ENCODE results near the gene CXCL5.

CXCL5 gene

DNA sequence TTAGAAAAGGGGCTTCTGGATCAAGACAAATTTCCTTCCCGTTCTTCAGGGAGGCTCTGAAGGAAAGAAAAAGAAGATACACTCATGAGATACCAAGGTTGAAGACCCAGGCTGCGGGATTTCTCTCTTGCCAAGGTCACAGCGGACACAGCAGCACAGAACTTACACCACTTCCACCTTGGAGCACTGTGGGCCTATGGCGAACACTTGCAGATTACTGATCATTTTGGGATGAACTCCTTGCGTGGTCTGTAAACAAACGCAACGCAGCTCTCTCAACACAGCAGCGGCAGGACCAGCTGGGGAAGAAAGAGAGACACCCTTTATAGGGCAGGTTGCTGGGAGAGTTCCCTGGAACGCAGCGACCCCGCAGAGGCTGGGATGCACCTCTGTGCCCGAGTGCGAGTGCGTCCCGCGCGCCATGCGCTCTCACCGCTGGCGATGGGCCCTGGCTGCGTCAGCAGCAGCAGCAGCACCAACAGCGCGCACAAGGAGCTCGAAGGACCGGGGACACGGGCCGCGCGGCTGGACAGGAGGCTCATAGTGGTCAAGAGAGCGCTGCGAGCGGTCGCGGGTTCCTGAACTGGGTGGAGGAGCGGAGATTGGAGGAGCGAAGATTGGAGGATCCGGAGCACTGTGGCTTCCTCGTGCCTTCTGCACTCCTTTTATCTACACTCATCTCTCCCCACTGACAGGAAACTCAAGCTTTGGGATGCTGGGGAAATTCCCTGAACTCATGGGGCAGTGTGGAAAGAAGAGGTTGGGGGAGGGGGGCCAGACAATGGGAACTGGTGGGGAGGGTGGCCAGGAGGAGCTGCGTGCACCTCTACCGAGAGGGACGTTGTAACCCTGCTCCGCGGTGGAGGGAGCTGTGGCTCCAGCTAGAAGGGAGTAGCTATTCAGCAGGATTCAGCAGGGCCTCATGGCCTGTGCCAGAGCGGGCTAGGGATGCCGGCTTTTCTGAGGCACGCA, at the start of gene CXCL5:
CXCL5 (minus strand) TSS at position 638 of the 972 bp plus-strand sequence; CDS start at position 542, 96 bp downstream.
- DNase-seq = no peak

DNA sequence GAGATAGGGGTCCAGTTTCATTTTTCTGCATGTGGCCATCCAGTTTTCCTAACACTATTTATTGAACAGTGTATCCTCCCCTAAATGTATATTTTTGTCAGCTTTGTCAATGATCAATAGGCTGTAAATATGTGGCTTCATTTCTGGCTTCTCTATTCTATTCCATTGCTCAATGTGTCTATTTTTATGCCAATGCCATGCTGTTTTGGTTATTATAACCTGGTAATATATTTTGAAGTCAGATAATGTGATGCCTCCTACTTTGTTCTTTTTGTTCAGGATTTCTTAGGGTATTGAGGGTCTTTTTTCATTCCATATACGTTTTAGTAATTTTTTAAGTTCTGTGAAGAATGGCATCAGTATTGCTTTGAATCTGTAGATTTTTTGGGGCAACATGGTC, 48.7 kb upstream of the CXCL5 start:
- DNase-seq = no peak

DNA sequence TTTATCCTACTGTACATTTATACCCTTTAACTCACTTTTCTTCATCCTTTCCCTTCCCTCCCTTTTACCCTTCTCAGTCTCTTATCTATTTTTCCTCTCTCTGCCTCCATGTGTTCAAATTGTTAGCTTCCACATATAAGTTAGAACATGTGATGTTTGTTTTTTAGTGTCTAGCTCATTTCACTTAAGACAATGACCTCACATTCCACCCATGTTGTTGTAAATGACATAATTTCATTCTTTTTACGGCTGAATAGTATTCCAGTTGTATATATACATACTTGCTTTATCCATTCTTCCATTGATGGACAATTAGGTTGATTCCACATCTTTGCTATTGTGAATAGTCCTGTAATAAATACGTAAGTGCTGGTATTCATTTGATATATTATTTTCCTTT, 47.3 kb upstream of the CXCL5 start:
- no peak for DNase-seq

DNA sequence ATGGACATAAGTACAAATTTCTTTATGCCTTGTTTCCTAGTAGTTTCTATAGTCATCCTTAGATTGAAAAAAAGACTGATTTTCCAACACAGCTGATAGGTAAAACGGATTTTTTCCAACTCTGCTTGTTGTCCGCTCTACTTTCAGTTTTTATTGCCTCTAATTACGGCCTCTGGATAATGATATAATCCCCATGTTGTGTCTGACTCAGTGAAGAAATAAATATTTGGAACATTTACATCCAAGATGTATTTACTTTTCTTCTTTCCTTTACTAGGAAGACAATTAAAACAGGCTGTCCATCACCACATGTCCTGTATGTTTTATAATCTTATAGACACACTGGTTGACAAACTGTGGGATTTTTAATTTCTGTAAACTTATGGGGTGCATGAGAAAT, 46.8 kb upstream of the CXCL5 start:
- no peak for DNase-seq

DNA sequence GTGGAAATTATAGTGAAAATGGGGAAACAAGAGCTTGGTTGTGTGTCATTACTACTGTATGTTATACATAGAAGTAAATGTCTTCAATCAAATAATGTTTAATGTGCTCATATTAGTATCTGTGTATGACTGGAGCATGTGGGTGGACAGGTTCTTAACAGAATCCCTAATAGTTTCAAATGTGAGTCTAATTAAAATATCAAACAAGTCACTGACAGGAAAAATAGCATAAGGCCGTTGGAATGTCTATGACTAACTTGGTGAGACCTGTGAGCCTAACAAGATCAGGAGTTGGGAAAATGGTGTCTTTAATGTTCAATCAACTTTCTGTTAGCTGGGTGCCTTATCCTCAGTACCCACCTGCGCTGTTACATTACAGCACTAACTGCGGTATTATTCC, 46.2 kb upstream of the CXCL5 start:
- no peak for DNase-seq

DNA sequence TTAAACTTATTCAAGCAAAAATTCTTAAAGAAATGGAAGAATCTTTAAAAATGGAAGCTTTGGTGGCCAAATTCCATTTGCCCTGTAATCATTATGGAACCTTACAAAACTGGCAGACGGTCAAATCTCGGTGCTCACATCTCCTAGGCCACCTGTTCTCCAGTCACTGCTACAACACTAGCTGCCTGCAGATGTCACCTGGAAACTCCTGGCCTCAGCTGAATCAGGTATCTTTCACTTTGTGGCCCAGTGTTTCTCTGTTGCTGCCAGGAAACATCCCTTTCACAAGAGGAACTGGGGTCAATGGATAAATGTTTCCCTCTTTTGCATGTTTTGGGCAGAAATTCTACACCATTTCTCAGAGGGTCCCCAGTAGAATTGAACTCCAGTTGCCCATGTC, 44.2 kb upstream of the CXCL5 start:
- no peak for DNase-seq

DNA sequence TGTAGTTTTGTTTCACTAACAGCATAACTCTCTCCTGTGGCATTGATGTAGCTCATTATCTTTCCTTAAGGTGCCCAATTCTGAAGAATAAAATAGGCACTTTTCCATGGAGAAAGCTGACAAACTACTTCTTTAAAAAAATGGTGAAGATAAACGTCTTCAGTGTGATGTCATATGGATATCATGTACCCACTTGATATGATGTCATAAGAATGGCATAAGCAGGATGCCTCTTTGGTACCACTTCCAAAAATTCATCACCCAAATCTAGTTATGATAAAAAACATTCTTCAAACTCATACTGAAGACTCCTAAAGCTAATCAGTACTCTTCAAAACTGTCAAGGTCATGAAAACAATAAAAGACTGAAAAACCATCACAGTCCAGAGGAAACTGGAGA, 42.9 kb upstream of the CXCL5 start:
- DNase-seq = no peak

DNA sequence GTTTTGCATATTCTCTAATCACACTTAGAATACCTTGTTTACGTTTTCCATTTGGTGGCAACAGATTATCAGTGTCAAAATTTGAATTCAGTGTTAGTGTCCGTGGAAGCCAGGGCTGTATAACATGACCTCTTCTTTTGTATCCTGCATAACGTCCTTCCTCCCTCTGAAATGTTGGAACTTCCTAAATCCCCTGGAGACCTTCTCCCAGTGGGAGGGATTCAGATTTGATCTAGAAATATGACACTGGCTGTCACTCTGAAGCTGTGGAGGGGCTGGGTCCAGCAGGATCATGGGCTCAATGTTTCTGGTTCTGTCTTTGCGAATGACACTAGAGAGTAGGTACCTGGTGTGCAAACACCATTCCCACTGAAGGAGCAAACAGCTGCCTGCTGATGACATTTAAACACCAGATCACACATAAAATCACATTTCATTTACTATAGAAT, 40.9 kb upstream of the CXCL5 start:
- DNase-seq = no peak

DNA sequence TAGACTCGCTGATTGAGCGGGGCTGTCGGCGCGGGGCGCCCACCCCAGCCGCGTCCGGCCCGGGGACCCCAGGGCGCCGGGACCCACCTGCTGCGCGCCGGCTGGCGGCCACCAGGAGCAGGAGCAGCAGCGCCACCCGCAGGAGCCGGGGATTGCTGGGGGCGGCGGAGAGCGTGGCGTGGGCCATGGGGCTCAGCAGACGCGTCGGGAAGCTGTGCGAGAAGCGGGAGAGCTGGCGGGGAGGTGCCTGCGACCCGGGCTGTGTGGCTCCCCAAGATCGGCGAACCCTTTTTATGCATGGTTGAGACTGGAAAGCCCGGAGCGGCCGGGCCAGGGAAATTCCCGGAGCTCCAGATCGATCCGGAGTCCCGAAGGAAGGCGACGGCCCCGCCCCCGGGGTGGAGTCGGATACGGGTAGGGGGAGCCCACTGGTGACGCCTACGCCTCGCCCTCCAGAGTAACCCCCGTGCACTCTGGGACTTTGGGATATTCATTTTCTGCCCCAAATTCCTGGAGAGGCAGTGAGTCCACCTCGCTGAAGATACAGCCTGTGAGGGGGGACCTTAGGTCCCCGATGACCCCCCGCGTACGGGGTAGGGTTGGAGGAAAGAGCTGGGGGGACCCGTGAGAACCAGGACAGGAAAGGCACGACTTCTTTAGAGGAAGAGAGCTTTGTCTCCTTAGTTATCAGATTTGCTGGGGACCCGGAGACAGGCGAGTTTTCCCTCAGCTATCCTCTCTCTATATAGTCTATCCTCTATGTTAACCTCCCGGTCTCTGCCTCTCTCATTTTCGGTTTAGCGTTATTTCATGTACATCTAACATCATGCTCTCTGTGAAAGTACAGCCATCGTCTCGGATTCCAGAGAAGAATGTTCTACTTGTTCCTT, 40.2 kb upstream of the CXCL5 start, which contains the start of gene CXCL3:
CXCL3 (minus strand) TSS at position 265 of the 890 bp plus-strand sequence; CDS start at position 187, 78 bp downstream.
- DNase-seq = peak; percentile 48

DNA sequence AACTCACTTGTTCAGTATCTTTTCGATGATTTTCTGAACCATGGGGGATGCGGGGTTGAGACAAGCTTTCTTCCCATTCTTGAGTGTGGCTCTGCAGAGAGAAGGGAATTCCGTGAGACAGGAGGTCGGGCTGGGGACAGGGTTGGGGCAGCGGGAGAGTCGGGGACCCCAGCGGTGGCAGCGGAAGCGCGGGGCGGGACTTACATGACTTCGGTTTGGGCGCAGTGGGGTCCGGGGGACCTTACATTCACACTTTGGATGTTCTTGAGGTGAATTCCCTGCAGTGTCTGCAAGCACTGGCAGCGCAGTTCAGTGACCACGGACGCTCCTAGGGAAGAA, 39.6 kb upstream of the CXCL5 start:
- no peak for DNase-seq

DNA sequence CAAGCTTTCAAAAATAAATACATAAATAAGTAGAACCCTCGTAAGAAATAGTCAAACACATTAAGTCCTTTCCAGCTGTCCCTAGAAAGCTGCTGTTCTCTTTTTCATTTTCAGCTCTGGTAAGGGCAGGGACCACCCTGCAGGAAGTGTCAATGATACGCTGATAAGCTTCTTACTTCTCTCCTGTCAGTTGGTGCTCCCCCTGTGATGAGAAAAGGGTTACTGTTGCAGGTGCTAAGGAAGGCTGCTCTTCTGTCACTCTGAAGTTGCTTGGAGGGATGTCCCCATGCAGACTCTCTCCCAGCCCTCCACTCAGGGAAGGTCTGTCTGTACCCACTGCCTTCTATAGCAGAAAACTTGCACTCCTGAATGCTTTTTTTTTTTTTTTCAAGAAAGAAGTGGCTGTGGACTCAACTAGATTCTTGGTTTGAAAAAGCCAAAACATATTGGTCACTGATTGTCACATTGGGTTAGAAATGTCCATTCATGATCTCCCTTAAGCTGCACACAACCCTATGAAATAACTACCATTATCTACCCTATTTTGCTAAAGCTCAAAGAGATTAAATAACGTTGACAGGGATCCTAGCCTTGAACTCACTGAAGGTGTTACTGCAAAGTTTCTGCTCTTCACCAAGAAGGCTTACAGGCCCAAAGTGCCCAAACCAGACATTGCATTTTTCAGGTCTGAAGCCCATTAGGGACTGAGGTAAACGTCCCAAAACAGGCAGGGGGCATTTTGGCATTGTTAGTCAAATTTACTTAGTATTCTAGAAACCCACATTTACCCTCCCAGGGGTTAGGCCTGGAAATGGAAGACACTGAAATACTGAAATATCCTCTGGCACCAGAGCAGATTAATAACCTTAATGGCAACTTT, 38.8 kb upstream of the CXCL5 start:
- peak; percentile 45 for DNase-seq

DNA sequence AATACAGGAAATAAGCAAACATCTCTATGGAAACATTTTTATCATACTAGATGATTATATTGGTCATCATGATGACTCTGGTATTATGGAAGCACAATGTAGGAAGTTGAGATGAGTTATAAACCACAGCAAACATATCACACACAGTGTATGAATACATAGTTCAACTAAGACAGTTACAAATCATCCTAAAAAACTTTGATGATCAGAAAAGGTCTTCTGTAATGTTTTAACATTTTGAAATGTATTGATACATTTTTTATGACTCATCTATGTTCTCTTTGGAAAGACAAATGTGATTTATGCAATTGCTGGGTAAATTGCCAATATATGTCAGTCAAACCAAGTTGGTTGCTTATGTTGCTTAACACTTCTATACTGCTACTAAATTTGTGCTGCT, 35.3 kb upstream of the CXCL5 start:
- no peak for DNase-seq

DNA sequence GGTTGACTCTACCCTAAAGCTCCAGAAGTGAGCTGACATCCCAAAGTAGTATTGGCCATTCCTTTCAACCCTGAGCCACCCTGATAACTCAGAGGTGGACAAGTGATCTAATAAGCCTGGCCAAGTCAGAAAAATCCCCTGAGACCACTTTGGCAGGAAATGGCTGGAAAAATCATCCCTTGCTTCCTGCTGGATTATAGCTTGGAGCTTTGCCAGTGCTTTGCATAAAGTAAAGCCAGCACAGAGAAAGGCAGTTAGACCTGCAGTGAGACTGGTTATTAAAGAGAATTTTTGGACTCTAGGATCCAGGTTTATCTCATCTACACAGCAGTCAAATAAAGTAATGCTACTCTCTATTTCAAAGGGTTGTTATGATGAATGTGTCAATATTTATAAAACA, 33.6 kb upstream of the CXCL5 start:
- DNase-seq = no peak

DNA sequence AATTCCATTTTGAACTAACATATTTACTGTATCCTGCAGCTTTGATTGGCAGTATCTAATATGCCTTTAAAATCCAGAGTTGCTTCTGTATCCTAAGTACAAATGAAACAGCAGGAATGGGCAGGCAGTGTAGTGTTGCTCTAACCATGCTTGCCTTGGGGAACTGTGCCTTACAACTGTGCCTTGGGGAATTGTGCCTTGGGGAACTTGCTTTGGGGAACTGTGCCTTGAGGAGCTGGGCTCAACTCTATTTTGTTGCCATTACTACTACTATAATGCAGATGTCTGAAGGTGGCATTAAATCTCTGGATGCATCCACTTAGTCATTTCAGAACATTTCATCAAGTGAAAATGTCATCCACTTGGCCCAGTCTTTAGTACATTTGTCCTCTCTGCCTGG, 33.1 kb upstream of the CXCL5 start:
- no peak for DNase-seq

DNA sequence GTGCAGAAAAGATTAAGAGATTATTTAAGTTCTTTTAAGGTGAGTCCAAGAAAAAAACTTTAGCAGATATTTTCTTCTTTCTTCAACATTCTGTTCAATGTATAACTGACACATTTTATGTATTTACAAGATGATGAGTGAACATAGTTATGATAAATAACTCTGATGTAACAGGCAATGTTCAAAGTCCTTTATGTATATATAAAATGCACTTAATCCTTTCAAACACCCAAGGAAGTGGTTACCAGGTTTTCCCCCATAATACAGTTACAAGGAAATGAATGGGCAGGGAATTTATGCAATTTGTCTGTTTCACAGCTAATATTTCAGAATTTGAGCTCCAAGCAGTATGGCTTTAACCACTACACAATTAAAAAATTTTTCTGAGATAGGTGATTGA, 31.8 kb upstream of the CXCL5 start:
- DNase-seq = no peak

DNA sequence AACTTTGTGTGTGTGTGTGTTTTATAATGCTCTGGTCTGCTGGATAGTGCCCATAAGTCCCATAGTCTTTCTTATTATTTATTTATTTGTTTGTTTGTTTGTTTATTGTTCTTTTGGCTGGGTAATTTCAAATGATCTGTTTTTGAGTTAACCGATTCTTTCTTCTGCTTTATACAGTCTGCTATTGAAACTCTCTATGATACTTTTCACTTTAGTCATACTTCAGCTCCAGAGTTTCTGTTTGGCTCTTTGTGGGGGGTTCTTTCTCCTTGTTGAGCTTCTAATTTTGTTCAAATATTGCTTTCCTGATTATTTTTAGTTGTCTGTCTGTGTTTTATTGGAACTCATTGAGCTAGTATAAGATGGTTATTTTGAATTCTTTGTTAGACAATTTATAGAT, 30.0 kb upstream of the CXCL5 start:
- DNase-seq = no peak

DNA sequence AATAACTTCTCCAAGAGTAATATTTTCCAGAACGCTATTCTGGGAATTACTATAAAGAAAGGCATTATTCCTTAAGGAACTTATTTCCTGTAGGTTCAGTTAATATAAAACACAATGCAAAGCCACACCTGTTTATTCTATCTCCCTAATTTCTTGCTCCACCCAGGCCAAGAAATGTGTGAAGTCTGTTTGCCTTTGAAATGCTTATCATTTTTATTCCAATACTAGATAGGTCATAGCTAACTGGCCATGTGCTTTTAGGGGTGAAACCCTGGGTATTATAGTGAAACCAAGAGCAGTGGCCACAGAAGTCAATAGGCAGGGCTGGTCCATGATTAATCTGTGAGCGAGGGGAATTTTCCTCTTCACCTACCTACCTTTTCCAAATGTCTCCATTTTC, 25.2 kb upstream of the CXCL5 start:
- no peak for DNase-seq

DNA sequence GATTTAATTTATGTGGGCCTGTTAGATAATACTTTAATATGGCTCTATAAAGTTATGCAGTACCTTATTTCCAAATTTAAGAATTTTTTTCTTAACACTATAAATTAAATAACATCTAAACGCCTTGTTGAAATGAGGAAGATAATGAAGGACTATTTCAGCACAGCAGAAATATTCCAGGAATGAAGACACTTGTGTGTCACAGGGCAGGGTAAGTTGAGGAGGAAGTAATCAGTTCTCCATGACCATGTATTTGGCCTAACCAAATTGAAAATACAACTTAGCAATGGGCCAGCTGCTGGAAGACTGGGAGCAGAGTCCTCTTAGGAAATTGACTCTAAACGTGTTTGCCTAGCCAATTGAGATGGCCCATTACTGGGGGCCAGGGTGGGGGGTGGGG, 23.1 kb upstream of the CXCL5 start:
- DNase-seq = no peak

DNA sequence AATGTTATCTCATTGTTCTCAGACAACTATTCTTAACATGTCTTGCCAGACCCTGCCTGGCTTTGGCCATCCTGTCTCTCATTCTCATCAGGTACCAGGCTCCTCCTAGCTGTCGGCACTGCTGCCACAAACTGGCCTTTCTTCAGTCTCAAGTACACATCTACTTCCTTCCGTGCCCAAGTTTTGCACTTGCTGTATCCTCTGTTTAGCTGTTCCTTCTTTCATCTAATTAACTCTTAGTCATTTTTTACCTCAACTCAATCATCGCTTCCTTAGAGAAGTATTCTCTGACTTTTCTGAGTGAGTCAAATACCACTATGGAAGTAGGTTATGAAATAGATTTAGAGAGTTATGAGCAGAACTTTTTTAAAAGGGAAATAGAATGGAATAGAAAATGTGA, 20.3 kb upstream of the CXCL5 start:
- no peak for DNase-seq

DNA sequence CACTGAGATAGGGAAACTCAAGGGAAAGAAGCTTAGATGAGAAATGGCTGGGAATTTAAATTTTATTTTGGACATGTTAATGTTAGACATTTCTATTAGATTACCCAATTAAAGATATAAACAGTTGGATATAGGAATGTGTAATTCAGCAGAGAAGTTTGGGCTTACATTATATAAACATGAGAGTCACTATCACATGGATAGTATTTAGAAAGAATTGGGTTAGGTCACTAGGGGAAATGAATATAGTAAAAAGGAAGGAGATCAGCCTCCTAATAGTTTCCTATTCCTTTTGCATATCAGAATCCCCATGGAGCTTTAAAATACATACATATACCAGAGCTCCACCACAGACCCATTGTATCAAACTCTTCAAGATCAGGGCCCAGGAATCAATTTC, 19.6 kb upstream of the CXCL5 start:
- no peak for DNase-seq

DNA sequence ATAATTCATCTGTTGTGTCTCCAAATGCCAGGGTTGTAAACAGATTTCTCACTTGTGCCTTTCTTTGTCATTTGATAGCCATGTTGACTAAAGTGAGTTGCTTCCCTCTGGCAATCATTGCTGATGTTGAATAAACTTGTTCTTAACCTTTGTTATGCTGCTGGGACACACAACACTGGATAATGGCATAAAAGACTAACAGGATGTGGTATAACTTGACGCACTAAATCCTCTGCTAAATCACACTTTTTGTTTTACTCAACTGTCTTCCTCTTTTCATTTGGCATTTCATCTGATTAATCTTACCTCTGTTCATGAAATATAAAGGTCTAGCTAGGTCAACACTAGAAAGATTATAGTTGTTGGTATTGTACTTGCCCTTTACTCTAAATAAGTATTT, 17.6 kb upstream of the CXCL5 start:
- DNase-seq = no peak

DNA sequence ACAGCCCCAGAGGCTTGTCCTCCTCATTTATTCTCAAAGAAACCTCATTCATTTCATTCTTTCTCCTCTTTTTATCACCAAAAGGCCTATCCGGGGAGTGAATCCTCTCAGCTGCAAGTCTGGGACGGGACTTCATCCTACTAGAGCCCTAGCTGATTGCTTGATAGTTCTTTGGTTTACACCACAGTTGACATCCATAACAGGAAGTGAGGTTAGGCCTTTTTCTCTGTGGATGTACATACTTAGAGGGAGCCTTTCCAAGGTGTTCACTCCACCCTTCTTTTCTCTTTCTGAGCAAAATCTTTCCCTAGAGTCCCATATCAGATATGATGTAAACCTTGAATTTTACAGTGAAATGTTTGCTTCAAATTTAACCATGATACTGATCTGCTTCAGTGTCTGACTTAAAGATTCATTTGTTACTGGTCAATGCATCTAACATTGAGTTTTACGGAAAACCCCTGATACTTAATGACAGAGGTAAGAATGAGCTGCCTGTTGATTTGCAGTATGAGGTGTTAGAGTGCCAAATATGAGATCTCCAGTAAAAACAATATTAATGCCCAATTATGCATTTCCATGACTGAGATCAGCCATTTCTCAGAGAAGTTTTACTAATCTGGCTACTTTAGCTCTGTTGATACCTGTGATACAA, 16.8 kb upstream of the CXCL5 start:
- DNase-seq = no peak
